ENCODE results near the gene ICAM1.

- TF ChIP-seq CBX5 (IDR thresholded peaks at IDR 0.05; ENCODE audit: low read depth, low read length): no peak
- TF ChIP-seq, protein P1, sequence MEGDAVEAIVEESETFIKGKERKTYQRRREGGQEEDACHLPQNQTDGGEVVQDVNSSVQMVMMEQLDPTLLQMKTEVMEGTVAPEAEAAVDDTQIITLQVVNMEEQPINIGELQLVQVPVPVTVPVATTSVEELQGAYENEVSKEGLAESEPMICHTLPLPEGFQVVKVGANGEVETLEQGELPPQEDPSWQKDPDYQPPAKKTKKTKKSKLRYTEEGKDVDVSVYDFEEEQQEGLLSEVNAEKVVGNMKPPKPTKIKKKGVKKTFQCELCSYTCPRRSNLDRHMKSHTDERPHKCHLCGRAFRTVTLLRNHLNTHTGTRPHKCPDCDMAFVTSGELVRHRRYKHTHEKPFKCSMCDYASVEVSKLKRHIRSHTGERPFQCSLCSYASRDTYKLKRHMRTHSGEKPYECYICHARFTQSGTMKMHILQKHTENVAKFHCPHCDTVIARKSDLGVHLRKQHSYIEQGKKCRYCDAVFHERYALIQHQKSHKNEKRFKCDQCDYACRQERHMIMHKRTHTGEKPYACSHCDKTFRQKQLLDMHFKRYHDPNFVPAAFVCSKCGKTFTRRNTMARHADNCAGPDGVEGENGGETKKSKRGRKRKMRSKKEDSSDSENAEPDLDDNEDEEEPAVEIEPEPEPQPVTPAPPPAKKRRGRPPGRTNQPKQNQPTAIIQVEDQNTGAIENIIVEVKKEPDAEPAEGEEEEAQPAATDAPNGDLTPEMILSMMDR (IDR thresholded peaks at IDR 0.05; ENCODE audit: control extremely low read depth in 1 of 3, insufficient read depth in 1 of 3, low read depth in 1 of 3, low read length in 3 of 3): no peak
- no peak for TF ChIP-seq GABPA (IDR thresholded peaks at IDR 0.05; ENCODE audit: borderline replicate concordance, insufficient read depth, low read length)
- no peak for TF ChIP-seq YY1 (IDR thresholded peaks at IDR 0.05; ENCODE audit: low read depth, low read length)
These were observed 14.5 kb downstream of the ICAM1 start for GRCh38 chr19:10285393-10285792.

Data from H1 (cell line).